Stimulated activated CD4-positive, alpha-beta T cell treated with anti-CD3 and anti-CD28 coated beads, TNF-alpha, amount 100 ng/mL, for 1 hour (primary cell): ENCODE results near the gene GANC.

Source experiments
- DNase-seq, 3 donors: peaks; one replicate each; pipeline ENCODE4 v3.0.0-alpha.2; 2020; ENCODE audit warnings: low read depth in 3 of 3, low spot score in 1 of 3

Gene GANC

DNA sequence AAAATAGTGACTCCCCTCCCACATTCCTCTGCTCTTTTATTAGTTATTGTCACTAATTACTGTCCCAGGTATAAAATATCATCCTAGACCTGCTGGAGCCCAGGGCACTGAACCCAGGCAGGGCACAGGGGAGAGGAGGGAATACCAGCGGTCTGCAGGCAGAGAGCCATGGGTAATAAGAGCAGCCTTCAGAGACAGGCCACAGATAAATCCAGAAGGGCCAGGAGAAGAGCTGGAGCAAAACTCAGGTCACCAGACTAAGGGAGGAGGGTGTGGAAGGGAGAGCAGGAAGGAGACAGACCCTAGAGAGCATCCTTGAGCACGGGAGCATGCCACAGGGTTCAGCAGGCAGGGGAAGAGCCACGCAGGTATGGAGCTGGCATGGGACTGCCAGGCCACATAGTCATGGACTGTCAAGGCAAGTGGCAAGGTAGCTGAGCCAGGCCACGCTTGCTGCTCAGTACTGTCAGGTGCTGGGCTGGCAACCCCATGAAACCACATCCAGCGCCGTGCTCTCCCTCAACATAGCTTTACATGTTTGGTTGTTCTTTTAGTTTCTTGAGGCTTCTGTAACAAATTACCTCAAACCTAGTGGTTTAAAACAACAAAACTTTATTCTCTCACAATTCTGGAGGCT lies 70.7 kb downstream of the GANC start:
- no peak for DNase-seq

DNA sequence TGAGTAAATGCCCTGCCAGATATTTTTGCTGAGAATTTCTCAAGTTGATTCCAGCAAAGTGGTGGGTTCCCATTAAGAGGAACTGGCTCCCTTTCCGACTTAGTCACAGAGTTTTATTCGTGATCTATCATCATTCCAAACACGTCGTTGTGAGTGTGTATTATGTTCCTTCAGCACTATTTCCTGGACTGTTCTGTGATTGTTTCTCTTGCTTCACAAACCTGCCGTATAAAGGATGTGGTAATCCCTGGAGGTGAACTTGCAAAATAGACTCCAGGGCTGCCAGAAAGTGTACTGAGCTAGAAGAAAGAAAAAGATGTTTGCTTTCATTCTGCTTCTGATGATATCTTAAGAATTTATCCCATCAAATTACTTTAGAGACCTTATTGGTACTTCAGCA lies 71.8 kb downstream of the GANC start:
- DNase-seq, result no peak

DNA sequence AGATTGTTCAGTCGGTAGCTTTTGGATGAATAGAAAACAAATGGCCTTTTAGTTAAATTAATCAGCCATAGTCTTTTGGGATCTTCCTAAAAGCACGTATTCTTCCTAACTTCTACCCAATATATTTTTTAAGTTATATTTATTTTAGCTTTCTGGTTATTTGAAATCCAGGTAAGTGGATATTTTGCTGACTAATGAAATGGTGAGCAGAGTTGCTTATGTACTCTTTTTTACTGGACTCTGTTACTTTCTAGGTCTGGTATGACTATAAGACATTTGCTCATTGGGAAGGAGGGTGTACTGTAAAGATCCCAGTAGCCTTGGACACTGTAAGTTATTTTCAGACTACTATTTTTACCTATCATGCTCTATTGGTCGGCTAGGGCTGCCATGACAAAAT lies 72.5 kb downstream of the GANC start:
- DNase-seq, result no peak

DNA sequence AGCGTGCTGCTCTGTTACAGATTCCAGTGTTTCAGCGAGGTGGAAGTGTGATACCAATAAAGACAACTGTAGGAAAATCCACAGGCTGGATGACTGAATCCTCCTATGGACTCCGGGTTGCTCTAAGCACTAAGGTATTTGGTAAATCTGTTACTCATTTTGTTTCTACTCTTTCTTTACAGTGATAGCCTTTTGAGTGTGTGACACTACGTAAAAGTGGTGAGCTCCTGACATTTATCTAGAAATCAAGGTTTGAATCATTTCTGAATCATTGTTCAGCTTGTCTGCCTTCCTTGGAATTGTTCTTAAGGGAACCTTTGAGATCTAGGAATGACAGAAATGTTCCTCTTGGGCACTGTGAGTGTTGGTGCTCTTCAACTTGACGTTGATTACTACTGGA lies 75.1 kb downstream of the GANC start:
- DNase-seq, result no peak

DNA sequence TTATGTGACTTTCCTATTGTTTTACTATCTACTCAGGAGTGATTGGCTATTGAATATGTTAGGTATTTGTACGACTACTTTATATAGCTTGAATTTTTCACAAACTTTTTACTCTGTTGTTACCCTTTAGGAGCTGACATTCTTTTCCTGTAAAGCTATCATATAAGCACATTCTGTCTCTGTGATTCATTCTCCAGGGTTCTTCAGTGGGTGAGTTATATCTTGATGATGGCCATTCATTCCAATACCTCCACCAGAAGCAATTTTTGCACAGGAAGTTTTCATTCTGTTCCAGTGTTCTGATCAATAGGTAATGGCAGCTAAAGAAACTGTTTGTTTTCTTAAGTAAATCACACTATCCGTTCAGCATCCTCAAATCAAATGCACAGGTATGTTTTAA lies 76.2 kb downstream of the GANC start:
- DNase-seq, result no peak

DNA sequence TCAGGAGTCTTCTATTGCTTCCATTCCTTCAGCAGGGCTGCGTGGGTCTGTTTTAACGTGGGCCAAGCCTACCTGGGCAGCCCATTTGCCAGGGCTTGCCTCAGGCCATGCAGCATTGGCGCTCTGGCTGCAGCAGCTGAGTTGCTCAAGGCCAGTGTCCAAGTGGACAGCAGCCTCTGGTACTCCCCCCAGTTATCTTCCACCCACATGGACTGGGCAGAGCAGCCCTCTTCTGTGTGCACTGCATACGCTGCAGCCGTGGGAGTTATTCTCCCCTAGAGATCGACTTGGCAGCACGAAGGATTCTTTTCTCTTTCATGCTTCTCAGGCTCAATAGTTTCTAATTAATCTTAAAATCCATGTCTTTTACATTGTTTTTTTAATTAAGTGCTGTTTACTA lies 79.4 kb downstream of the GANC start:
- no peak for DNase-seq

DNA sequence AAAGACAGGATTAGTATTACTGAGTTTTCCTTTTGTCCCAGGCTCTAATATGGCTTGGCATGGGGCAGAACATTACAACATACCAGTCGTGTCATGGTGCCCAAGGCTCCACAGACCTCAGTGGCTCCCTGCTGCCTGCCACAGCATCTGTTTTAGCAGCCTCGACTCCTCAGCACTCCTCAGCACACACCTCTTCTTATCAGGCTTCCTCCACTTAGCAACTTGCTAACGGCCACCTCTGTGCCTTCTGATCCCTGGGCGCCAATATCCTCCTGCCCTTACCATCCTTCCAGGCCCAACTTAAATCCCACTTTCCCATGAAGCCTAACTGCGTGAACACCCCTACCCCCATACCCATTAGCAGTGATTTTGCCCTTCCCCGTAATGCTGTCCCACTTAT lies 80.1 kb downstream of the GANC start:
- no peak for DNase-seq

DNA sequence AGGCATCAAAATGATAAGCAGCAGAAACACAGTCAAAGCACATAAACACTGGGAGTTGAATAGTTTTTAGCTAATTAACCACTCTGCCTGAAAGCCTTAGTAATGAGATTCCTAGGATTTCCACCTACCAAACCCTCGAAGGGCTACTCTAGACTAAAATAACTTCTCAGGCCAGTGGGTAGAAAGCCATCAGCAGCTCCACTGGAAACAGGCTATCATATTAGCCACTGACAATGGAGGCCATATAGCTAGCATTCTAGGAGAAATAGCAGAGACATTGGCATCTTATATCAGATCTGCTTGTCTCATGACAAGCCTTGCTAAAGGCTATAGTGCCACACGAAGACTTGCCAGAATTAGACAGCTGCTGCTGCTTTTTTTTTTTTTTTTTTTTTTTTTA lies 81.8 kb downstream of the GANC start:
- no peak for DNase-seq

DNA sequence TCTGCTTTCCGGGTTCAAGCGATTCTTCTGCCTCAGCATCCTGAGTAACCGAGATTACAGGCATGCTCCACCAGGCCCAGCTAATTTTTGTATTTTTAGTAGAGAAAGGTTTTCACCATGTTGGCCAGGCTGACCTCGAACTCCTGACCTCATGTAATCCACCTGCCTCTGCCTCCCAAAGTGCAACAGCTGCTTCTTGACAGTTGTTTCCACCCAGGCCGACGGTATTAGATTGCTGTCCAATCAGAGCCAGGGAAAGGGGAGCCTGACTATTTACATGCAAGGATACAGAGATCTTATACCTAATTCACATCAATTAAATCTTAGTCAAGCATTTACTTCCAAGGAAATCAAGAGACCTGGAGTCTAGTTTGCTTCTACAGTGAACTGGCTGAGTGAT lies 82.3 kb downstream of the GANC start:
- DNase-seq, result no peak

DNA sequence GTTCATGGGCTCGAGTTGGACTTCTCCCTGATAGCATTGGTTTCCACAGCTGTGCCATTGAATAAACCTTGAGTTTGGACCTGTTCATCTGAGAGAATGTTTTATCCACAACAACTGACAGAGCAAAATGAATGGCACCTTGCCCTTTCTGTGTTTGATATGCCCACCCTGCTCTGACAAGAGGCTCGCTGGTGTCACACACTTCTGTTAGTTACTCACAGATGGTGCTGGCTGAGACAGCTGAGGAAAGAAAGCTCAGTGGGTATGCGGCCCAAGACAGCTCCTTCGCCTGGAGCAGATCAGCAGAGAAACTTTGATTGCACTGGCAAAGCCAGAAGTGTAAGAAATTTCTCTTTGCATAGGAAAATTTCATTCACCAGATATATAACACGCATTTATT lies 83.8 kb downstream of the GANC start:
- DNase-seq, result no peak

DNA sequence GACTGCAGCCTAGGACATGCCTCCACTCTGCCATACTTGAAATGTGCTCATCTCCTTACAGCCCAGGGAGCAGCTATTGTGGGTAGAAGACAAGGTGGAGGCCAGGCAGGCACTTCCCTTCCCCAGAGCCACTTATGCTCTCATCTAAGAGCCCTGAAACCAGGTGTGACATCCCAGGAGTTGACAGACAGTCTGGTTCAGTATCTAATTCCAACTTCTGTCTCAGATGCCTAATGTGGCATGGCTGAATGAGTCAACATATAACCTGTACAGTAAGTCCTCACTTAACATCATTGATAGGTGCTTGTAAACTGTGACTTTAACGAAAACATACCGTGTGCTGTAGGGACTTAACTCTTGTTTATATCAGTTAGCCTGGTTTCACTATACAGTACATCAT lies 85.1 kb downstream of the GANC start:
- DNase-seq, result no peak

DNA sequence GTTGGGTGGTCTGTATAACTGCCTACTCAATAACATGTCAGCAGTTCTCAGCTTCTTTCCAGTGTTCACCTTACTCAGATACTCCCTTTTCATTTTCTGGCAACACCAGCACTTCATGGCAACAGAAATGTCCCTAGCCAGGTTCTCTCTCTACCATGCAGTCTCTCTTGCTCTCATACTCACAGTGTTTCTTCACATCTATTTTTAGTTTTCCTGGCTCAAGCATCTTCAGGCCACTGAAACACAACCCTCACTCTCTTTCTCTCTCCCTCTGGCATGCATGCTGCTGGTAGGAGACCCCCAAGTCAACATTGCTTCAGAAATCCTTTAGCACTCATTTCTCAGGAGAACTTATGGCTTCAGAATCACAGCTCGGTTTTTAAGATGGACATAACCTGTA lies 86.2 kb downstream of the GANC start, which contains the start of gene CAPN3:
Gene CAPN3, plus strand, starts transcription at position 253 of the 400 bp plus-strand sequence. CDS start 305 bp downstream, outside the sequence.
- no peak for DNase-seq

DNA sequence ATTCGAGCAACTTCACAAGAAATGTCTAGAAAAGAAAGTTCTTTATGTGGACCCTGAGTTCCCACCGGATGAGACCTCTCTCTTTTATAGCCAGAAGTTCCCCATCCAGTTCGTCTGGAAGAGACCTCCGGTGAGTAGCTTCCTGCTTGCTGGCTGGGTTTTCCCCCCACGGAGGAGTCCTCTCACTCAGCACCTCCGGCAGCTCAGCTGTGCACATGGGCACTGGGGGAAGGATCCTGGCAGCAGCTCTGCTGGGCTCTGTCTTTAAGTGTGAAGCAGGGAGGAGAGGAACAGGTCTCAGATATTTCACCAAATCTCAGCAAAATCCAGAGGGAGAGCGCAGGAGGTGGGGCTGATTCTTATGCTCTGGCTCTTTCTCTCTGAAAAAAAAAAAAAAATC lies 87.0 kb downstream of the GANC start:
- DNase-seq, result no peak

DNA sequence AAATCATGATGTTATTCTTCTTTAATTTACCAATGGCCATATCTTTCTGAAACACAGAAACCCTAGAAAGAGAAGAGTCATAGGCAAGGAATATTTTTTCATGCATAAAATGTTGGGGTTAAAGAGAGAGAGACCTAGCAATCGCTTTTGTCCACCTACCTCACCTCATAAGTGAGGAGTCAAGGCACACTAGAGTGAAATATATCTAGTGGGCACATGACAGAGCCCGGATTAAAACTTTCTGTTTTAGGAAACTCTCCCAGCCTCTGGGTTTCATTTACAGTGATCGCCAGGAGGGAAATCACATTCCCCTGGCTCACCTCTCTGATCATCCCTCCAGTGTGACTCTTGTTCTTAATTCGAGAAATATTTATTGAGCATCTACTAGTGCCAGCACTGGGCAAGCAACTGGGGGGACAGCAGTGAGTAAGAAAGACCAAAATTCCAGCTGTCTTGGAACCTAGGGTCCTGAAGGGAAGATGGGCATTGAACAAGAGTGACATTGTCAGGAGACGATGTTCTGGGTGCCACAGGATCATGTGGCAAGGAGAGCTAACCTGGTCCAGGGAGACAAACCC lies 87.6 kb downstream of the GANC start:
- no peak for DNase-seq

DNA sequence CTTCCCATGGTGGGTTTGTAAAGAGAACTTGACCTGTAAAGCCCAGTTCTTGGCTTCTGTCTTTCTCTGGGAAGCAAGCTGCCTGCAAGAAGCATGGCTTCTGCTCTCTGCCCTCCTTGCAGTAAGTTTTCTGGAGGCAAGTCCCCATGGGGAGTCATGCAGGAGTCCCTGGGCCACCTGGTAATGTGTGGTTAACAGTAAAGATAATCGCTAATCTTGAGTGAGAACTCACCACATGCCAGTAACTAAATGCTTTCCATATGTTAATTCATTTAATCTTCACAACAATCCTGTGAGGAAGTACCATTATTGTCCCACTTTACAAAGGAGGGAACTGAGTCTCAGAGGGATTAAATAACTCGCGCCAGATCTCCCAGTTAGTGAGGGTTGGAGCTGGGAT lies 90.5 kb downstream of the GANC start:
- DNase-seq, result no peak

DNA sequence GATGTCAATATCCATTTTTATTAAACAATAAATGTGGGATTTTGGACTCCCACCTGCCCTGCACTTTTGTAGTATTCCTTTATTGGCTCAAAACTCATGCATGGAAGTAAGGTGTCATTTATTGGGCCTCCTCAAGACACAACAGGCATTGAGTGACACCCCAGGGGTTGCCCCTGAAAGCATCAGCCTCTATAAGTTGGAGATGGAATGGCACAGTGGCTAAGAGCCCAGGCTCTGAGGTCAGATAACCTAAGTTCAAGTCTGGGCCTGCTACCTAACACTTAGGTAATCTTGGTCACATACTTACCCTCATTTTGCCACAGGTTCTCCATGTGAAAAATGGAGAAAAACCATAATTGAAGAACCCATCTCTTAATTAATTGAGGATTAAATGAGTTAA lies 90.9 kb downstream of the GANC start:
- no peak for DNase-seq

DNA sequence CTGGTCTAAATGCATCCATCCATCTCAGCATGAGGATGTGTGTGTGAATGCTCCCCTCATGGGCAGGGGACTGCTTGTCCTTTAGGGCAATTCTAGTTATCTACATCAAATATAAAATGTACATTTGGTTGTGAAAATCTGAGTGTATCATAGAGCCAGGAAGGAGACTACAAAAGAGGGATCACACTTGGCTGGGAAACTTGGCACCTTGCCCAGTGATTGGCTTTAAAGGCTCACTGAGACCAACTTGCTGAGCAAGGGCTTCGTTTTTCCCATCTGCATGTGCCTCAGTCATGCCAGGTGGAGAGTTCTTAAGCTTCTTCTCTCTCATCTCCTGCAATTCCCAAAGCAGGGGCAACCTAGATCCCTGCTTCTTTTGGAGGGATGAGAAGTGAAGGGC lies 91.5 kb downstream of the GANC start:
- DNase-seq, result no peak

DNA sequence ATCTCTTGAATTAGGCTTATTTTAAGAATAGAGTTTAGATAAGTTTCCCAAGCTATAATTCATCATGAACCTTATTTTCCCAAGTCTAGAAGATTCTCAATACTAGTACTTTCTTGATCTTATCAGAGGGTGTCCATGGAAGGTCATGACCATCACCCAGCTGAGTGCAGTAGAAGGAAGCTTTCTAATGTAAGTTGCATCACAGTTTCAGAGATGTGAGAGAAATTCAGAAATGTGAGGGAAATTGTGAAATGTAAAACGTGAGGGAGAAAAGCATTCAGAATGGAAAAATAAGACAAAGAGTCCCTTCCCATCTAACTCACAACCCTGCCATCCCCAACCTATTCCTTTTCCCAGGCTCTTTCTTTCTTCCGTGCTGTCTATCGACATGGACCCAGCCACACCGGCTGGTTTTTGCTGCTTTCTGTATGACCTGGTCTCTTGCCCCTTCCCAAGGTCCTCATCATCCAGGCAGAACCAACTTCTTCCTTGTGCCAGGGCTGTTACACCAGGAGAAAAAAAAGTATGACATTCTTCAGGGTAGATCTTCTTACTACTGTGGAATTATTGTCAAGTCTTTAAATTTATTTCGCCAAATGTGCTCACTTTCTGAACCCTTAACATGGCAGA lies 93.0 kb downstream of the GANC start:
- DNase-seq, result no peak

DNA sequence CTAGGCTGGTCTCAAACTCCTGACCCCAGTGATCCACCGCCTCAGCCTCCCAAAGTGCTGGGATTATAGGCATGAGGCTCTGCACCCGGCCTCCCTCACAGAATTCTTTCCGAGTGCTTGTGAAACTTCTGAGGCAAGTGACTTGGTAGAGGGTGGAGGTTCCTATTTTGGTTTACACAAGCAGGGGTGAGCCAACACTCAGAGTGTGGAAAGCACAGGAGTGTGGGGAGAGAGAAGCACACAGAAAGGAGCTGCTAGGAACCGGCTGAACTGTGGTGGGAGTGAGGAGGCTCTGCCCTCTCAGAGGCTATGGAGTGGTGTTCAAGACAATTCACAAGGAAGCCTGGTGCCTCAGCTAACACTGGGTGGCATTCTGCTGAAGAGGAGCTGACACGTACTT lies 94.0 kb downstream of the GANC start:
- no peak for DNase-seq

DNA sequence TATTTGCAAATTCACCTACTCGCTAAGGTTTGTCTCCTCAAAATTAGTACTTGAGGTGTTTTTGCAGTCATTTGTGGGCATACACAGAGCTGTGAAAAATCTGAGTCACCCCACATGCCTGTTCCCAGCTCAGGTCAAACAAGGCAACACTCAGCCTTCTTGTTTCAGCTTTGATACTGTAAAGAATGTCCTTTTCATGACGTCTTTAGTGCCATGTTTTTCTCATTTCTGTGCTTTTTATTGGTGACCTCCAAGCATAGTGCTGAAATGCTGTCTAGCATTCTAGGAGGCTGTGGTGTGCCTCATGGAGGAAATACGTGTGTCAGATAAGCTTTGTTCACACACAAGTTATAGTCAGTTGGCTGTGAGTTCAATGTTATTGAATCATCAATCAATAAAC lies 95.1 kb downstream of the GANC start:
- DNase-seq, result no peak

DNA sequence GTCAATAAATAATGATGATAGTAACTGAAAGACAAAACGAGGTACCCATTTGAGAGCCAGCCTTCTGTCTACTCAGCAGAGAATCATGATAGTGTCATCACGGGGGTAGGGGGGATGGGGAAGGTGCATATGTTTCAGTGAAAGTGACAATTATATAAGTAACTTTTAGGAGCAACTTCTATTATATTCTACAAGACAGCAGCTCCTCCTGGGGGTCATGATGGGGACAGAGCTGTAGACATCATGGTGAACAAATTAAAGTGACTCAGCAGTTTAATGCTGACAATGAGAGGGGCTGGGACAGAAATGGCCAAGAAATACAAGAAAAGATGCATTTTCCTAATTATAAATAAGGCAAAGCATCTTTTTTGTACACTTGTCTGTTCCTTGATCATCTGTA lies 98.1 kb downstream of the GANC start:
- no peak for DNase-seq

DNA sequence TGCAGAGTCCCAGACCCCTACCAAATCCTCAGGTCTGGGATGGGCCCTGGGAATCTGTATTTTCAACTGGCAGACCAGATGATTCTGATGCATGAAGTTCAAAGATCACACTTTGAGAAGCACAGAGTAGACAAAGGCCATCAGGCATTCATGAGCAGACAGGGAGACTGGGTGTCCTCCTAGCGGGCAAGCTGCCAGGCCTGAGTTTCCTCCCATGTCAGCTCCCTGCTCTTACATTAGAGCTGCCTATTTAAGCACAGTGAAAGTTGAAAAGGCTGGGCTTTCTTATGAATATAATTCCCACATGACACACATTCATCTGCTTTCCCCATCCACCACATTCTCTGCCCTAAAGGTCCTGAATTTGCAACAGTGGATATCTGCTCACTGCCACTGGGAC lies 100.3 kb downstream of the GANC start:
- DNase-seq, result no peak

DNA sequence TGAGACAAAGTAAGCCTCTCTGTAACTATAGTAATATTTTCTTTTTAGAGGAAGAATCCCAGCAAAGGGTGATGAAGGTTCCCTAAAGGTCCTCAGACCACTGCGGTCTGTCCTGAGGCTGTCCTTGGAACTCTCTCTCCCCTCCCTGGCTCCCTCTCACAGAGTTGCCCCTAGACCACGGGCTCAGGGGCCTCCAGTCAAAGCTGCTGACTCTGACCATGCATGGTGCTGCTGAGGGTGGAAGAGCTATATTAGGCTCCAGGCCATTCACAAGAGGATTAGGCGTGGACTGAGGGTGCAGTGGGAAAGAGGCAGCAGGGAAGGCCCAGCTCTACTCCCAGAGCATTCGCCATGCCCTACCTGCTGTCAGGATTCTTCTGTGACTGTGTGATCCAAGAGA lies 100.9 kb downstream of the GANC start:
- DNase-seq, result no peak
